H1 (cell line): ENCODE measurements around the gene SMIM13. TPM values are rescaled to one million over a fixed set of nuclear protein-coding genes. Genes with fewer than 3 reads are reported as not detected.

Experiments
- CTCF ChIA-PET: fragments of 300-600 bp; sonication (Branson Sonifier 250); formaldehyde crosslinking; loops from one replicate; lab custom pipeline; 2021; ENCODE audit not compliant: partially characterized antibody; lab: Charles Lee
- POLR2A ChIA-PET: fragments of 300-600 bp; sonication (Branson Sonifier 250); formaldehyde crosslinking; loops from one replicate; lab custom pipeline; 2021; ENCODE audit warnings: inconsistent platforms; ENCODE audit not compliant: partially characterized antibody; lab: Charles Lee
- DNase-seq, 2 experiments: peaks; one replicate each; pipeline versions ENCODE4 v3.0.0 to v3.0.0-alpha.2; 2010 to 2022; ENCODE audit warnings: low spot score in 2 of 2, low read depth in 1 of 2, mixed read lengths in 1 of 2
- FAIRE-seq: peaks from 2 replicates; lab custom pipeline; 2011; peaks lifted over from hg19 to GRCh38; lab: Jason Lieb, UNC
- H2AFZ ChIP-seq: 2 replicates; pipeline ENCODE4 v1.8.1; 2012; ENCODE audit warnings: low read length, inconsistent platforms
- H2AK5ac ChIP-seq: 2 replicates; pipeline ENCODE4 v1.6.1; 2013; ENCODE audit warnings: low read depth, low read length
- H2BK120ac ChIP-seq: replicated peaks from 2 replicates; pipeline ENCODE3; 2013; ENCODE audit warnings: low read depth, low read length, inconsistent platforms
- H2BK12ac ChIP-seq: 2 replicates; pipeline ENCODE4 v1.6.1; 2013; ENCODE audit warnings: low read depth, low read length
- H2BK15ac ChIP-seq: 2 replicates; pipeline ENCODE4 v1.6.1; 2013; ENCODE audit warnings: low read length
- H2BK20ac ChIP-seq: 2 replicates; pipeline ENCODE4 v1.6.1; 2013; ENCODE audit warnings: low read length
- H2BK5ac ChIP-seq: 2 replicates; pipeline ENCODE4 v1.6.1; 2013; ENCODE audit warnings: low read depth, low read length
- H3K14ac ChIP-seq: 2 replicates; pipeline ENCODE4 v1.6.1; 2013; ENCODE audit warnings: inconsistent platforms; ENCODE audit not compliant: insufficient read length
- H3K18ac ChIP-seq: 2 replicates; pipeline ENCODE4 v1.6.1; 2013; ENCODE audit warnings: low read length; ENCODE audit errors: extremely low read depth
- H3K23ac ChIP-seq: 2 replicates; pipeline ENCODE4 v1.6.1; 2013; ENCODE audit warnings: inconsistent platforms; ENCODE audit not compliant: insufficient read length
- H3K23me2 ChIP-seq: 2 replicates; pipeline ENCODE4 v1.6.1; 2013; ENCODE audit warnings: low read depth, low read length
- H3K27ac ChIP-seq: 2 replicates; pipeline ENCODE4 v1.6.1; 2011; ENCODE audit warnings: low read depth, low read length, inconsistent platforms
- H3K27me3 ChIP-seq, 4 experiments: replicated peaks in 1 of 4; 1 replicate in 1 of 4; 2 replicates in 3 of 4; pipeline versions ENCODE4 v1.6.1 to v1.8.1; 2011 to 2013; ENCODE audit warnings: low read length in 3 of 4, mild to moderate bottlenecking in 3 of 4, inconsistent platforms in 2 of 4, mixed read lengths in 2 of 4, moderate library complexity in 1 of 4; ENCODE audit not compliant: control insufficient read depth in 3 of 4, insufficient read depth in 3 of 4; ENCODE audit errors: extremely low read depth in 1 of 4
- H3K36me3 ChIP-seq, 4 experiments: 2 replicates each; pipeline versions ENCODE4 v1.6.1 to v1.8.1; 2011 to 2013; ENCODE audit warnings: mild to moderate bottlenecking in 4 of 4, low read length in 3 of 4, moderate library complexity in 2 of 4, control low read depth in 1 of 4, inconsistent platforms in 1 of 4; ENCODE audit not compliant: insufficient read depth in 4 of 4, control insufficient read depth in 2 of 4
- H3K4ac ChIP-seq: replicated peaks from 2 replicates; pipeline ENCODE3; 2013; ENCODE audit warnings: low read length, low read depth, mixed read lengths, inconsistent platforms; ENCODE audit not compliant: insufficient read length
- H3K4me1 ChIP-seq, 4 experiments: replicated peaks in 1 of 4; 1 replicate in 1 of 4; 2 replicates in 3 of 4; pipeline versions ENCODE4 v1.6.1 to v1.8.1; 2011 to 2013; ENCODE audit warnings: low read length in 3 of 4, inconsistent platforms in 2 of 4, mixed read lengths in 1 of 4; ENCODE audit not compliant: insufficient read depth in 4 of 4, control insufficient read depth in 3 of 4
- H3K4me2 ChIP-seq, 2 experiments: 2 replicates each; pipeline versions ENCODE4 v1.6.1 to v1.8.1; 2011 to 2013; ENCODE audit warnings: low read depth in 2 of 2, low read length in 2 of 2, control low read depth in 1 of 2, inconsistent platforms in 1 of 2, mild to moderate bottlenecking in 1 of 2; ENCODE audit not compliant: insufficient read depth in 1 of 2
- H3K4me3 ChIP-seq, 4 experiments: fragments of 200-600, 300-600 bp in 1 of 4; sonication (generic), shearing (Covaris generic), sonication (Bioruptor Twin) in 1 of 4; 2 replicates each; pipeline versions ENCODE4 v1.5.1 to v1.8.1; 2011 to 2016; ENCODE audit warnings: low read length in 4 of 4, low read depth in 3 of 4, control low read depth in 2 of 4, inconsistent platforms in 2 of 4, mild to moderate bottlenecking in 2 of 4, mixed read lengths in 1 of 4, moderate library complexity in 1 of 4; ENCODE audit not compliant: insufficient read depth in 2 of 4; ENCODE audit errors: extremely low read depth in 1 of 4
- H3K56ac ChIP-seq: replicated peaks from 2 replicates; pipeline ENCODE3; 2013; ENCODE audit warnings: low read depth, mild to moderate bottlenecking, mixed read lengths, low read length, inconsistent platforms; ENCODE audit not compliant: insufficient read length
- H3K79me1 ChIP-seq: 2 replicates; pipeline ENCODE4 v1.6.1; 2013; ENCODE audit warnings: low read depth, low read length, control low read depth
- H3K79me2 ChIP-seq, 2 experiments: 2 replicates each; pipeline versions ENCODE4 v1.6.1 to v1.8.1; 2012 to 2013; ENCODE audit warnings: low read length in 2 of 2, mild to moderate bottlenecking in 2 of 2, inconsistent platforms in 1 of 2; ENCODE audit not compliant: insufficient read depth in 2 of 2, control insufficient read depth in 1 of 2
- H3K9ac ChIP-seq, 4 experiments: replicated peaks in 1 of 4; 1 replicate in 1 of 4; 2 replicates in 3 of 4; pipeline versions ENCODE4 v1.6.1 to v1.8.1; 2011 to 2013; ENCODE audit warnings: low read depth in 3 of 4, low read length in 3 of 4, control low read depth in 2 of 4, mild to moderate bottlenecking in 2 of 4, moderate library complexity in 2 of 4, inconsistent platforms in 1 of 4; ENCODE audit errors: extremely low read depth in 1 of 4
- H3K9me3 ChIP-seq, 2 experiments: 2 replicates each; pipeline versions ENCODE4 v1.6.1 to v1.8.1; 2012 to 2013; ENCODE audit warnings: mild to moderate bottlenecking in 2 of 2, moderate library complexity in 2 of 2, control low read depth in 1 of 2, inconsistent platforms in 1 of 2, low read depth in 1 of 2, low read length in 1 of 2, mixed read lengths in 1 of 2; ENCODE audit not compliant: insufficient read depth in 2 of 2
- H4K20me1 ChIP-seq, 2 experiments: replicated peaks in 1 of 2; 2 replicates each; pipeline versions ENCODE3 to v1.8.1; 2011 to 2013; ENCODE audit warnings: inconsistent platforms in 2 of 2, low read length in 2 of 2, mild to moderate bottlenecking in 1 of 2; ENCODE audit not compliant: insufficient read depth in 2 of 2, control insufficient read depth in 1 of 2
- H4K5ac ChIP-seq: 2 replicates; pipeline ENCODE4 v1.6.1; 2013; ENCODE audit warnings: low read length, low read depth, mixed read lengths, inconsistent platforms; ENCODE audit not compliant: insufficient read length
- H4K8ac ChIP-seq: 2 replicates; pipeline ENCODE4 v1.8.0; 2013; ENCODE audit warnings: mild to moderate bottlenecking, moderate library complexity, low read length, inconsistent platforms; ENCODE audit not compliant: insufficient read depth; ENCODE audit errors: extremely low read depth
- H4K91ac ChIP-seq: replicated peaks from 2 replicates; pipeline ENCODE3; 2013; ENCODE audit warnings: low read length, mixed read lengths, inconsistent platforms; ENCODE audit not compliant: insufficient read length
- BACH1 ChIP-seq: IDR thresholded peaks from 2 replicates; pipeline ENCODE4 v1.6.1; 2012; ENCODE audit warnings: low read length, improper control_type of control experiment
- CBX5 ChIP-seq: fragments of 300-800, 300-1000 bp; sonication (generic); IDR thresholded peaks from 2 replicates; pipeline ENCODE4 v1.7.1; 2016; ENCODE audit warnings: antibody characterized with exemption, low read length, low read depth
- EGR1 ChIP-seq: IDR thresholded peaks from 2 replicates; pipeline ENCODE4 v1.6.1; 2011; ENCODE audit warnings: low read depth, low read length, borderline replicate concordance
- EP300 ChIP-seq, 2 experiments: IDR thresholded peaks; 1 replicate in 1 of 2; 2 replicates in 1 of 2; pipeline ENCODE4 v1.6.1; 2011 to 2012; ENCODE audit warnings: low read depth in 2 of 2, low read length in 2 of 2, mild to moderate bottlenecking in 2 of 2, borderline replicate concordance in 1 of 2, inconsistent platforms in 1 of 2, moderate library complexity in 1 of 2
- FOSL1 ChIP-seq: IDR thresholded peaks from 2 replicates; pipeline ENCODE4 v1.6.1; 2011; ENCODE audit warnings: mild to moderate bottlenecking, low read depth, low read length, moderate library complexity; ENCODE audit not compliant: insufficient read depth
- GTF2F1 ChIP-seq: IDR thresholded peaks from 2 replicates; pipeline ENCODE4 v1.6.1; 2012; ENCODE audit warnings: low read depth, low read length, improper control_type of control experiment, borderline replicate concordance
- HDAC2 ChIP-seq, 2 experiments: fragments of 300-600 bp in 1 of 2; sonication (generic) in 1 of 2; IDR thresholded peaks; 2 replicates each; pipeline ENCODE4 v1.6.1; 2011 to 2012; ENCODE audit warnings: low read depth in 2 of 2, low read length in 2 of 2, mild to moderate bottlenecking in 2 of 2, moderate library complexity in 2 of 2, borderline replicate concordance in 1 of 2, inconsistent platforms in 1 of 2
- NANOG ChIP-seq: IDR thresholded peaks from 2 replicates; pipeline ENCODE4 v1.6.1; 2011; ENCODE audit warnings: low read length, low read depth, mild to moderate bottlenecking, inconsistent platforms; ENCODE audit not compliant: insufficient read depth, poor library complexity, severe bottlenecking
- NRF1 ChIP-seq: IDR thresholded peaks from 2 replicates; pipeline ENCODE4 v1.6.1; 2011; ENCODE audit warnings: mild to moderate bottlenecking, low read depth, low read length, improper control_type of control experiment
- RAD21 ChIP-seq, 2 experiments: IDR thresholded peaks in 1 of 2; conservative IDR thresholded peaks in 1 of 2; 2 replicates each; pipeline ENCODE4 v1.6.1; 2011; ENCODE audit warnings: low read depth in 2 of 2, low read length in 2 of 2, improper control_type of control experiment in 1 of 2, inconsistent platforms in 1 of 2, mild to moderate bottlenecking in 1 of 2, moderate library complexity in 1 of 2
- SAP30 ChIP-seq: fragments of 300-600 bp; sonication (generic); IDR thresholded peaks from 2 replicates; pipeline ENCODE4 v1.7.1; 2012; ENCODE audit warnings: low read length, moderate library complexity, mild to moderate bottlenecking, inconsistent platforms; ENCODE audit not compliant: insufficient read depth, insufficient replicate concordance
- SP1 ChIP-seq: IDR thresholded peaks from 2 replicates; pipeline ENCODE4 v1.6.1; 2011; ENCODE audit warnings: low read depth, low read length
- TAF1 ChIP-seq: IDR thresholded peaks from 2 replicates; pipeline ENCODE4 v1.6.1; 2011; ENCODE audit warnings: mild to moderate bottlenecking, low read depth, low read length
- YY1 ChIP-seq: IDR thresholded peaks from 2 replicates; pipeline ENCODE4 v1.6.1; 2011; ENCODE audit warnings: low read depth, mild to moderate bottlenecking, low read length
- WGBS, 2 experiments: shearing (Covaris generic) in 1 of 2; methylation state at CpG; one replicate each; pipeline versions ENCODE4 v1.1.6 to v1.1.7; 2013 to 2015; ENCODE audit warnings: low lambda C conversion rate in 2 of 2, mixed read lengths in 2 of 2, inconsistent platforms in 1 of 2, low coverage in 1 of 2, missing lambda C conversion rate in 1 of 2; ENCODE audit not compliant: insufficient replicate concordance in 2 of 2, insufficient coverage in 1 of 2, insufficient read length in 1 of 2; ENCODE audit errors: extremely low coverage in 1 of 2, missing lambda C conversion rate in 1 of 2; 5-methylcytosine and 5-hydroxymethylcytosine counted together
- polyA plus RNA-seq, 7 experiments: library from polyadenylated mRNA; depleted of rRNA in 3 of 7; stranded (reverse) in 5 of 7; unstranded in 2 of 7; fragments of >200 nt in 5 of 7; fragments of 200-250 nt in 2 of 7; gene quantifications; 1 replicate in 5 of 7; 2 replicates in 1 of 7; 4 replicates in 1 of 7; pipeline versions ENCODE4 v1.2.1 to v1.2.3, GENCODE V29; 2011 to 2013; ENCODE audit warnings: missing spikeins in 2 of 7, mixed read lengths in 2 of 7
- total RNA-seq: library from RNA; stranded (reverse); fragmentation: NEBNext Ultra II Directional; extraction: Animal tissue kit (Norgen Biotek cat#: 25700); gene quantifications from 2 replicates; pipeline ENCODE4 v1.2.1, GENCODE V29; 2021

SMIM13 gene
- total and polyA plus RNA-seq, 2 of the 8 experiments (the other 6 are each of a cell fraction or from before 2014, with no cell fraction given) = 1.7 to 10.6 TPM

DNA sequence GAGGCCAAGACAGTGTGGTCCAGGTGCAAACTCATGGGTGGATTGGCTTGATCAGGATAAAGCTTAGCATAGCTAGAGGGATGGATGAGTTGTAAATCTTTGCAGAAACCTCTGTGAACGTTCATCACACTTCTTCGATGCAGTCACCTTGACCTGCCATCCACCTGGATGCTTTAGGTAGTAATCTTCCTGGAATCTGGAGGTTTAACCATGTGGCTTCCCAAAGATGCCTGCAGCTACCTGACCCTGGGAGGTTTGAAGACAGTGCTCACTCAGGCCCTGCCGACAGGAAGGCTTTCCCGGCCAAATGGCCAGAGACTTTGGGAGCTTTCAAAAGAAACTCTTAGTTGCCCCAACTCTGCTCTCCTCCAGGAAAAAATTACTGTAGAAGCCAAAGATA, 73.3 kb downstream of the SMIM13 start:
- H4K91ac ChIP-seq = no peak overlapping the region
- H3K4me2 ChIP-seq = no peak overlapping the region
- DNase-seq = no peak
- no peaks in the 10 kb centered on the region for H3K79me1 ChIP-seq
- no peaks in the 10 kb centered on the region; a peak in 1 of 4 replicates for H3K9me3 ChIP-seq
- H2BK120ac ChIP-seq = no peak overlapping the region
- no peak overlapping the region for H3K18ac ChIP-seq
- no peak overlapping the region for H3K9ac ChIP-seq
- no peaks in the 10 kb centered on the region for H3K23me2 ChIP-seq
- POLR2A ChIA-PET = no interaction called here
- no peak overlapping the region for H4K8ac ChIP-seq
- H2AFZ ChIP-seq = no peak overlapping the region
- TF ChIP-seq TAF1 = no peak
- TF ChIP-seq FOSL1 = no peak
- no peak for TF ChIP-seq HDAC2 (IDR thresholded peaks at IDR 0.05; ENCODE audit: borderline replicate concordance in 1 of 2, low read depth in 2 of 2, low read length in 2 of 2)
- TF ChIP-seq BACH1 = no peak
- no peak for TF ChIP-seq EGR1
- TF ChIP-seq NANOG = no peak
- TF ChIP-seq CBX5 = no peak
- no peak for TF ChIP-seq RAD21 (IDR thresholded peaks at IDR 0.05 in 1 of 2, conservative IDR thresholded peaks at IDR 0.05 in 1 of 2; ENCODE audit: low read depth in 2 of 2, low read length in 2 of 2)
- no peak for TF ChIP-seq SAP30
- no peak for TF ChIP-seq EP300 (IDR thresholded peaks at IDR 0.05; ENCODE audit: borderline replicate concordance in 1 of 2, low read depth in 2 of 2, low read length in 2 of 2)
- no peak for TF ChIP-seq YY1
- no peak for TF ChIP-seq NRF1
- TF ChIP-seq GTF2F1 = no peak
- no peak for TF ChIP-seq SP1
- TF ChIP-seq, all 59 proteins: peak for 0
- H4K20me1 ChIP-seq = no peaks in the 10 kb centered on the region
- no peak overlapping the region for H3K14ac ChIP-seq
- H3K79me2 ChIP-seq = no peaks in the 10 kb centered on the region
- no peak overlapping the region for H3K4me3 ChIP-seq
- no peaks in the 10 kb centered on the region; a peak in 1 of 7 replicates for H3K4me1 ChIP-seq
- H2BK20ac ChIP-seq = no peak overlapping the region
- no peak overlapping the region for H3K4ac ChIP-seq
- no peak overlapping the region for H2BK5ac ChIP-seq
- H3K27me3 ChIP-seq = no peaks in the 10 kb centered on the region
- H4K5ac ChIP-seq = no peak overlapping the region
- no peak overlapping the region for H3K27ac ChIP-seq
- no peak overlapping the region for H2BK12ac ChIP-seq
- no peak for FAIRE-seq
- WGBS, 2 experiments = 62% methylated on average over 4 of the region's 4 CpGs; no CpG with 5 or more reads in 1 of the 2 experiments
- CTCF ChIA-PET = interaction anchor here (0.5 to 2.0 kb wide), 7 partner anchors 10 to 329 kb away, joined by 3 to 20 read pairs (median 3); no protein-coding TSS in a partner anchor
- no peaks in the 10 kb centered on the region; a peak in 2 of 8 replicates for H3K36me3 ChIP-seq
- no peak overlapping the region for H3K23ac ChIP-seq
- H3K56ac ChIP-seq = no peak overlapping the region
- no peak overlapping the region for H2AK5ac ChIP-seq
- no peak overlapping the region for H2BK15ac ChIP-seq
